AG04449 (cell line): ENCODE measurements around the gene PTPRM.

Source experiments
- CTCF ChIA-PET: fragments of 350-600 bp; formaldehyde crosslinking; extraction: SDS; loops from one replicate; lab custom pipeline; 2021; ENCODE audit warnings: antibody characterized with exemption; lab: Yijun Ruan, JAX
- POLR2A ChIA-PET: fragments of 400-600, 350-600 bp; formaldehyde crosslinking; extraction: SDS; loops from one replicate; lab custom pipeline; 2020; ENCODE audit warnings: antibody characterized with exemption, inconsistent platforms; lab: Yijun Ruan, JAX
- DNase-seq: peaks from one replicate; pipeline ENCODE4 v3.0.0-alpha.2; 2010; ENCODE audit warnings: low read depth, low spot score
- H3K4me3 ChIP-seq: 2 replicates; pipeline ENCODE4 v1.5.1; 2011; ENCODE audit warnings: low read depth, mild to moderate bottlenecking, control low read depth, low read length
- TF ChIP-seq, protein P1 (sequence below): IDR thresholded peaks from one replicate; pipeline ENCODE4 v1.5.1; 2011; ENCODE audit warnings: mild to moderate bottlenecking, moderate library complexity, low read length, control low read depth, inconsistent platforms; ENCODE audit not compliant: insufficient read depth; ENCODE audit errors: missing control alignments

The PTPRM gene

GRCh38 chr18:7662866-7663265, 95.8 kb downstream of the PTPRM start:
- no peak overlapping the region for H3K4me3 ChIP-seq
- ChIA-PET CTCF (no interaction called here), POLR2A (interaction anchor here (0.6 kb wide), 1 partner anchor 11 kb away, joined by 4 read pairs; no protein-coding TSS in a partner anchor)
- TF ChIP-seq, protein P1, sequence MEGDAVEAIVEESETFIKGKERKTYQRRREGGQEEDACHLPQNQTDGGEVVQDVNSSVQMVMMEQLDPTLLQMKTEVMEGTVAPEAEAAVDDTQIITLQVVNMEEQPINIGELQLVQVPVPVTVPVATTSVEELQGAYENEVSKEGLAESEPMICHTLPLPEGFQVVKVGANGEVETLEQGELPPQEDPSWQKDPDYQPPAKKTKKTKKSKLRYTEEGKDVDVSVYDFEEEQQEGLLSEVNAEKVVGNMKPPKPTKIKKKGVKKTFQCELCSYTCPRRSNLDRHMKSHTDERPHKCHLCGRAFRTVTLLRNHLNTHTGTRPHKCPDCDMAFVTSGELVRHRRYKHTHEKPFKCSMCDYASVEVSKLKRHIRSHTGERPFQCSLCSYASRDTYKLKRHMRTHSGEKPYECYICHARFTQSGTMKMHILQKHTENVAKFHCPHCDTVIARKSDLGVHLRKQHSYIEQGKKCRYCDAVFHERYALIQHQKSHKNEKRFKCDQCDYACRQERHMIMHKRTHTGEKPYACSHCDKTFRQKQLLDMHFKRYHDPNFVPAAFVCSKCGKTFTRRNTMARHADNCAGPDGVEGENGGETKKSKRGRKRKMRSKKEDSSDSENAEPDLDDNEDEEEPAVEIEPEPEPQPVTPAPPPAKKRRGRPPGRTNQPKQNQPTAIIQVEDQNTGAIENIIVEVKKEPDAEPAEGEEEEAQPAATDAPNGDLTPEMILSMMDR = no peak
- DNase-seq = no peak

DNA sequence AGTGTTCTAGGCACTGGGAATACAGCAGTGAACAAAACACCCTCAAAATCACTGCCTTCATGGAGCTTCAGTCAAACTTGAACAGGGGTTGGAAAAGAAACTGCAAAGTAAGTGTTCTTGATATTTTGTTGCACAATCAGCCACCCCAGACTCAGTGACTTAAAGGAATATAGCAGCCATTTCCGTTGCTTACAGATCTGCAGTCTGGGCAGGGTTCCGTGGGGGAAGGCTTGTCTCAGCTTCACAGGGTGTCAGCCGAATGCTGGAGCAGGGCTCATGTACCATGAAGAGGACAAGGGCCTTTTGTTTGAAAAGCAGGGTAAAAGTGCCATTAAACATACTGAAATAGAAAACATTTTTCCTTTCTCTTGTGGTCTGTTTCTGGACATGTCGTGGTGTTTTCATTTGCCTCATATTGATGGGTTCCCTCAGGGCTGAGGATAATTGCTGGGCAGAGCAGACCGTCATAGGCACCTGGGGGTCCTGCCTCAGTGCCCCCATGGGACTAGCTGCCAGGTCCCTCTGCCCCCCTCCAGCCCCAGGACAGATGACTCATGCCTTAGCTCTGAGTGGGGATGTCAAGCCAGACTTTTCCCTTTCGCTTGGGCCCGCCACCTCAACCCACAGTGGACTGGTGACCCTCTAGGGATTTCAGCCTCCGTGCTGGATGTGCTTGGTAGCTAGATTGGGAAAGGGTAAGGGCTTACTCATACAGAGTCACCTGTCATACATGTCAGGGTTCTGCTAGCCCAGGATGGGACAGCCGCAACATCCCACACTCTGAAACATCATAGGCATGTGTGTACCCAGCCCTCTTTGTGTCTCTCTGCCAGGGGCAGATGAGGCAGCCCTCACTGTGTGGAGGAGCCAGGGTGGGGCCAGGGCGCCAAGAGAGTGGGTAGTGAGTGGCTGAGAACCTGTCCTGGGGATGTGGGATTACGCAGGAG, 96.5 kb downstream of the PTPRM start:
- TF ChIP-seq, protein P1 = no peak
- CTCF ChIA-PET = no interaction called here
- no peak for DNase-seq
- POLR2A ChIA-PET = no interaction called here
- no peak overlapping the region for H3K4me3 ChIP-seq

- H3K4me3 ChIP-seq = no peak overlapping the region
- POLR2A ChIA-PET = no interaction called here
- DNase-seq = no peak
- CTCF ChIA-PET = no interaction called here
- TF ChIP-seq, protein P1 = no peak
Observed at GRCh38 chr18:7666195-7666776, 99.2 kb downstream of the PTPRM start.

- DNase-seq = no peak
- CTCF ChIA-PET = no interaction called here
- TF ChIP-seq, protein P1 = no peak
- POLR2A ChIA-PET = no interaction called here
- H3K4me3 ChIP-seq = no peak overlapping the region
Observed at GRCh38 chr18:7668392-7668791, 101.3 kb downstream of the PTPRM start.

DNA sequence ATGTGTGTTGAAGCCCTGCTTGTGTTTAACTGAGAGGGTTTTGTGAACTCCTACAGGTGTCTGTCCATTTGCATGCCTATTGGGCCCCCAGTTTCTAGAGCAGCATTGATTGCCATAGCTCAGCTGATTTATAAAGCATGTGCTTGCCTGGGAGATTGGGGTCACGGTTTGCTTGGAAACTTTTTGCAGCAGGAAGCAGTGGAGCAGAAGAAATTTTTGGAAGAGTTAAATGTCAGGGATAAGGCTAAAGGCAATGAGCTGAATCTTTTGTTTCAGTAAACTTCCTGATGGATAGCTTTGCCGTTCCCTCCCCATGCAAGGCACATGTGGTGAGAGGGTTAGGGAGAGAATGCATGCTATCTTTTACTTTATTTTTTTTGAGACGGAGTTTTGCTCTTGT, 102.2 kb downstream of the PTPRM start:
- ChIA-PET CTCF (interaction anchor here (1.1 kb wide), 1 partner anchor 104 kb away, joined by 3 read pairs; no protein-coding TSS in a partner anchor), POLR2A (no interaction called here)
- TF ChIP-seq, protein P1 = no peak
- no peak for DNase-seq
- no peak overlapping the region for H3K4me3 ChIP-seq

GRCh38 chr18:7671105-7671504, 104.0 kb downstream of the PTPRM start:
- ChIA-PET POLR2A (no interaction called here), CTCF (no interaction called here)
- H3K4me3 ChIP-seq = no peak overlapping the region
- TF ChIP-seq, protein P1 = no peak
- DNase-seq = no peak
